Right lobe of liver (tissue), 6 donors: ENCODE measurements around the gene DSCAM. TPM values are rescaled to one million over a fixed set of nuclear protein-coding genes. Genes with fewer than 3 reads are reported as not detected.

Experiments
- ATAC-seq, 4 donors: fragments of 200-7000 bp; cut with Tn5 transposase; one replicate each; pipeline ENCODE4 v1.9.1; 2020; ENCODE audit warnings: mild to moderate bottlenecking in 4 of 4, moderate library complexity in 4 of 4
- DNase-seq, 3 donors: peaks; one replicate each; pipeline ENCODE4 v3.0.0-alpha.2; 2020
- H3K27ac ChIP-seq, 3 donors: fragments of 200-600 bp; one replicate each; pipeline ENCODE4 v1.8.0; 2022
- H3K27me3 ChIP-seq, 2 donors: fragments of 200-600 bp; one replicate each; pipeline ENCODE4 v1.8.0; 2022
- H3K36me3 ChIP-seq, 4 donors: fragments of 200-600 bp; sonication (generic) in 1 of 4; one replicate each; pipeline versions ENCODE4 v1.5.1 to v1.8.0; 2017 to 2022; ENCODE audit warnings: control low read depth in 1 of 4
- H3K4me1 ChIP-seq, 4 donors: fragments of 200-600 bp; sonication (generic) in 1 of 4; one replicate each; pipeline versions ENCODE4 v1.5.1 to v1.8.0; 2017 to 2022; ENCODE audit warnings: control low read depth in 1 of 4
- H3K4me3 ChIP-seq, 3 donors: fragments of 200-600 bp; one replicate each; pipeline ENCODE4 v1.8.0; 2022
- H3K9me3 ChIP-seq, 4 donors: fragments of 200-600 bp; sonication (generic) in 1 of 4; one replicate each; pipeline versions ENCODE4 v1.5.1 to v1.8.0; 2017 to 2022; ENCODE audit warnings: control low read depth in 1 of 4
- POLR2A ChIP-seq: fragments of 450-650 bp; IDR thresholded peaks from one replicate; pipeline ENCODE4 v1.6.1; 2017; ENCODE audit warnings: antibody characterized with exemption, mild to moderate bottlenecking
- WGBS: methylation state at CpG from one replicate; pipeline ENCODE4 v1.1.6; 2018; ENCODE audit warnings: low coverage, low lambda C conversion rate; ENCODE audit not compliant: insufficient coverage; ENCODE audit errors: missing lambda C conversion rate; 5-methylcytosine and 5-hydroxymethylcytosine counted together
- intact Hi-C, 2 donors: fragments of 100-400 bp; cut with DNase I; formaldehyde crosslinking; loops; one replicate each; pipeline versions ENCODE4 v1.11.2 to v1.14.1; 2022
- total RNA-seq, 6 experiments: library from RNA; depleted of rRNA in 2 of 6; stranded (reverse); fragments of >200 nt in 2 of 6; fragmentation: NEBNext Ultra II Directional in 3 of 6; extraction: Animal tissue kit (Norgen Biotek cat#: 25700) in 3 of 6; gene quantifications; one replicate each; pipeline versions ENCODE4 v1.1.0 to v1.2.4, GENCODE V29; 2016 to 2023
- TF ChIP-seq, protein P1 (sequence below), 4 donors: fragments of 200-600 bp in 3 of 4; fragments of 450-650 bp in 1 of 4; IDR thresholded peaks; one replicate each; pipeline versions ENCODE4 v1.5.1 to v1.8.0; 2016 to 2022; ENCODE audit warnings: antibody characterized with exemption in 4 of 4, mild to moderate bottlenecking in 2 of 4
- donor health status: DM: no; HTN: yes; CAD: no.
- donor health status: DM: no; HTN: no; CAD: no.
- donor health status: DM: no; HTN: no; CAD: no.
- donor health status: DM: no; HTN: yes; CAD: no.
- donor health status: DM: no; HTN: yes; CAD: no.

The DSCAM gene
- total RNA-seq, 6 experiments from 2014 or later: 0.04 to 0.16 (median 0.06) TPM; not detected in 2

DNA sequence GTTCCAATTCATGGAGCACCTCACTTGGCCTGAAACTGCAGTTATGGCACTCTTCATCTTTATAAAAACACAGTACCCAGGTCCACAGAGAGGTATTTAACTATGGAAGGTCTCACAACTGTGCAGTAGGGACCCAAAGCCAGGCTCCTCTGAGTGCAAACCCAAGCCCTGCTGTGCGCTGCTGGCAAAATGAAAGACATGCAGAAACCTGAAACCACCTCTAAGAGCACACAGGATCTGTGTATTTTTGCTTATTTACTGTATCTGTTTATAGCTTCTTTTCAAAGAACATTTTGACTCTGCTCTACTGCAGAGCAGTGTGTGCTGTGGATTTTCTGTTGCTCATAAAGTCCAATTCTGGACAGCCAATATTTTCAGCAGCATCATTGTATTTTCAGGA, 166.6 kb downstream of the DSCAM start:
- no peak for DNase-seq
- TF ChIP-seq, protein P1, sequence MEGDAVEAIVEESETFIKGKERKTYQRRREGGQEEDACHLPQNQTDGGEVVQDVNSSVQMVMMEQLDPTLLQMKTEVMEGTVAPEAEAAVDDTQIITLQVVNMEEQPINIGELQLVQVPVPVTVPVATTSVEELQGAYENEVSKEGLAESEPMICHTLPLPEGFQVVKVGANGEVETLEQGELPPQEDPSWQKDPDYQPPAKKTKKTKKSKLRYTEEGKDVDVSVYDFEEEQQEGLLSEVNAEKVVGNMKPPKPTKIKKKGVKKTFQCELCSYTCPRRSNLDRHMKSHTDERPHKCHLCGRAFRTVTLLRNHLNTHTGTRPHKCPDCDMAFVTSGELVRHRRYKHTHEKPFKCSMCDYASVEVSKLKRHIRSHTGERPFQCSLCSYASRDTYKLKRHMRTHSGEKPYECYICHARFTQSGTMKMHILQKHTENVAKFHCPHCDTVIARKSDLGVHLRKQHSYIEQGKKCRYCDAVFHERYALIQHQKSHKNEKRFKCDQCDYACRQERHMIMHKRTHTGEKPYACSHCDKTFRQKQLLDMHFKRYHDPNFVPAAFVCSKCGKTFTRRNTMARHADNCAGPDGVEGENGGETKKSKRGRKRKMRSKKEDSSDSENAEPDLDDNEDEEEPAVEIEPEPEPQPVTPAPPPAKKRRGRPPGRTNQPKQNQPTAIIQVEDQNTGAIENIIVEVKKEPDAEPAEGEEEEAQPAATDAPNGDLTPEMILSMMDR (IDR thresholded peaks at IDR 0.05): no peak
- TF ChIP-seq POLR2A: no peak
- no peak overlapping the region for H3K27ac ChIP-seq
- intact Hi-C loops: no loop called here
- no peaks in the 10 kb centered on the region for H3K36me3 ChIP-seq
- H3K27me3 ChIP-seq: no peaks in the 10 kb centered on the region
- no peak overlapping the region for H3K4me3 ChIP-seq
- H3K4me1 ChIP-seq: no peaks in the 10 kb centered on the region
- ATAC-seq: no peak
- 80% methylated on average over 1 of the region's 1 CpG for WGBS
- no peaks in the 10 kb centered on the region for H3K9me3 ChIP-seq

GRCh38 chr21:40678681-40679284, 168.2 kb downstream of the DSCAM start:
- H3K9me3 ChIP-seq: no peaks in the 10 kb centered on the region
- no peaks in the 10 kb centered on the region for H3K36me3 ChIP-seq
- no peaks in the 10 kb centered on the region for H3K27me3 ChIP-seq
- WGBS: 55% methylated on average over 8 of the region's 8 CpGs
- TF ChIP-seq, protein P1 (IDR thresholded peaks at IDR 0.05): no peak
- no peak for TF ChIP-seq POLR2A
- DNase-seq (no peak), ATAC-seq (no peak)
- no peak overlapping the region for H3K4me3 ChIP-seq
- H3K4me1 ChIP-seq: no peaks in the 10 kb centered on the region
- no peak overlapping the region for H3K27ac ChIP-seq
- intact Hi-C loops: no loop called here

GRCh38 chr21:40675017-40675416, 171.9 kb downstream of the DSCAM start:
- no peaks in the 10 kb centered on the region for H3K9me3 ChIP-seq
- DNase-seq (no peak), ATAC-seq (no peak)
- TF ChIP-seq, protein P1 (IDR thresholded peaks at IDR 0.05): no peak
- no peak for TF ChIP-seq POLR2A
- H3K27me3 ChIP-seq: no peaks in the 10 kb centered on the region
- no peaks in the 10 kb centered on the region for H3K36me3 ChIP-seq
- no peaks in the 10 kb centered on the region for H3K4me1 ChIP-seq
- 74% methylated on average over 8 of the region's 8 CpGs for WGBS
- no peak overlapping the region for H3K27ac ChIP-seq
- no peak overlapping the region for H3K4me3 ChIP-seq
- intact Hi-C loops: no loop called here

GRCh38 chr21:40672602-40673001, 174.4 kb downstream of the DSCAM start:
- Histone ChIP-seq H3K36me3 (no peaks in the 10 kb centered on the region), H3K4me1 (no peaks in the 10 kb centered on the region), H3K27me3 (no peaks in the 10 kb centered on the region), H3K4me3 (no peak overlapping the region), H3K27ac (no peak overlapping the region), H3K9me3 (no peaks in the 10 kb centered on the region)
- ATAC-seq: no peak
- intact Hi-C loops: no loop called here
- TF ChIP-seq, protein P1 (IDR thresholded peaks at IDR 0.05): no peak
- no peak for TF ChIP-seq POLR2A
- 56% methylated on average over 2 of the region's 2 CpGs for WGBS
- DNase-seq: no peak

DNA sequence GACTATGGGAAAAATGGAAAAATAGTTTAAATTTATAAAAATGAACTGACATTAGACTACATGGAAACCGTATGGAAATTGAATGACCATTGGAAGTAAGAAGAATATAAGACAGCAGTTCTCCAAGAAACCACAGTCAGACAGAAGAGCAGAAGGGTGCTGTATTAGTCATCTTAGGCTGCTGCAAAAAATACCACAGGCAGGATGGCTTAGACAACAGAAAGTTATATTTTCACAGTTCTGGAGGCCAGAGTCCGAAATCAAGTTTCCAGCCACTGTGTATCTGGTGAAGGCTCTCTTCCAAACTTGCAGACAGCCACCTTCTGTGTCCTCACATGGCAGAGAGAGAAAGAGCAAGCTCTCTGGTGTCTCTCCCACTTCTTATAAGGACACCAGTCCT, 175.2 kb downstream of the DSCAM start:
- no peak for DNase-seq
- Histone ChIP-seq H3K4me1 (no peaks in the 10 kb centered on the region), H3K27me3 (no peaks in the 10 kb centered on the region), H3K36me3 (no peaks in the 10 kb centered on the region), H3K27ac (no peak overlapping the region), H3K4me3 (no peak overlapping the region), H3K9me3 (no peaks in the 10 kb centered on the region)
- TF ChIP-seq, protein P1 (IDR thresholded peaks at IDR 0.05): no peak
- TF ChIP-seq POLR2A: no peak
- WGBS: 77% methylated on average over 1 of the region's 2 CpGs
- intact Hi-C loops: no loop called here
- ATAC-seq: no peak
